CD4-positive, alpha-beta T cell treated with Interleukin-15 for 1 hour (primary cell): ENCODE data around the gene DYNLT1.
"Not testable (repeated sequence)": the region's sequence is repeated elsewhere in the genome, so short reads cannot be mapped to it uniquely, and the experiment has no call there.

Experiments
- DNase-seq: peaks from one replicate; pipeline ENCODE4 v3.0.0-alpha.2; 2020

DYNLT1 gene

DNA sequence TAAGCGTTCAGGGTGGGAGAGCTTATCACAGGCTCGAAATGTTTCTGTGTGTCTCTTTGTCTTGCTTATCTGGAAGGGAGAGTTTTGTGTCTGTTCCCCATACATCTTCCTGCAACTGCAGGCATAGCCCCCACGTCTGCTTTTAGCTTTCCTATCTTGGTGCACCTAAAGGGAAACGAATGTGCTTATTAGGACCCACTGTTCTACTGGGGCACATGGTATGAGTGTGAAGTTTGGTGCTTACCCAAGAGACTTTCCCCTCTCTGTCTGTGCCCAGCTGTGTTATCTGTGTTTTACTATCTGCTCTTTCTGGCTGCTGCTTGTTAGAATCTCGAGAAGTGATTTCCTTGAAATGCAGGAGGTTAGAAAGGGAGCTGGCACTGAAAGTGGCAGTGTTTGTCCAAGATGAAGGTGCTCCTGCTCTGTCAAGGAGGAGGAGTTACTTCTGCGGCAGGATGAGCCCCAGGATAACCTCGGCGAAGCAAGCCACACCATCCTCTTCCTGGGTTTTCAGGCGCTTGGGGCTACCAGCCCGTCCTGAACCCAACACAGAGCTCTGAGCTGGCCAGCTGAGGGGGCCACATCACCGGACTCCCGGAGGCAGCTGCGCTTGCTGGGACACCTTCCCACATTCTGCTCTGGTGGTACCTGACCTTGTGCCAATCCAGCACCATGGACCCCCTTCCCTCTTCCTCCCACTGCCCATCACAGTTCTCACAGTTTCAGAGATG is 23.4 kb downstream of the DYNLT1 start:
- DNase-seq: no peak

GRCh38 chr6:158619922-158620801 is 24.4 kb downstream of the DYNLT1 start:
- no peak for DNase-seq

DNA sequence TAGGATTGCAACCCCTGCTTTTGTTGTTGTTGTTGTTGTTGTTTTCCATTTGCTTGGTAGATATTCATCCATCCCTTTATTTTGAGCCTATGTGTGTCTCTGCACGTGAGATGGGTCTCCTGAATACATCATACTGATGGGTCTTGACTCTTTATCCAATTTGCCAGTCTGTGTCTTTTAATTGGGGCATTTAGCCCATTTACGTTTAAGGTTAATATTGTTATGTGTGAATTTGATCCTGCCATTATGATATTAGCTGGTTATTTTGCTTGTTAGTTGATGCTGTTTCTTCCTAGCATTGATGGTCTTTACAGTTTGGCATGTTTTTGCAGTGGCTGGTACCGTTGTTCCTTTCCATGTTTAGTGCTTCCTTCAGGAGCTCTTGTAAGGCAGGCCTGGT is 26.3 kb downstream of the DYNLT1 start:
- not testable (repeated sequence) for DNase-seq

DNA sequence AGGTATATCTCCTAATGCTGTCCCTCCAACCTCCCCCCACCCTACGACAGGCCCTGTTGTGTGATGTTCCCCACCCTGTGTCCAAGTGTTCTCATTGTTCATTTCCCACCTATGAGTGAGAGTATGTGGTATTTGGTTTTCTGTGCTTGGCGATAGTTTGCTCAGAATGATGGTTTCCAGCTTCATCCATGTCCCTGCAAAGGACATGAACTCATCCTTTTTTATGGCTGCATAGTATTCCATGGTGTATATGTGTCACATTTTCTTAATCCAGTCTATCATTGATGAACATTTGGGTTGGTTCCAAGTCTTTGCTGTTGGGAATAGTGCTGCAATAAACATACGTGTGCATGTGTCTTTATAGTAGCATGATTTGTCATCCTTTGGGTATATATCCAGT is 29.9 kb downstream of the DYNLT1 start:
- DNase-seq: not testable (repeated sequence)

DNA sequence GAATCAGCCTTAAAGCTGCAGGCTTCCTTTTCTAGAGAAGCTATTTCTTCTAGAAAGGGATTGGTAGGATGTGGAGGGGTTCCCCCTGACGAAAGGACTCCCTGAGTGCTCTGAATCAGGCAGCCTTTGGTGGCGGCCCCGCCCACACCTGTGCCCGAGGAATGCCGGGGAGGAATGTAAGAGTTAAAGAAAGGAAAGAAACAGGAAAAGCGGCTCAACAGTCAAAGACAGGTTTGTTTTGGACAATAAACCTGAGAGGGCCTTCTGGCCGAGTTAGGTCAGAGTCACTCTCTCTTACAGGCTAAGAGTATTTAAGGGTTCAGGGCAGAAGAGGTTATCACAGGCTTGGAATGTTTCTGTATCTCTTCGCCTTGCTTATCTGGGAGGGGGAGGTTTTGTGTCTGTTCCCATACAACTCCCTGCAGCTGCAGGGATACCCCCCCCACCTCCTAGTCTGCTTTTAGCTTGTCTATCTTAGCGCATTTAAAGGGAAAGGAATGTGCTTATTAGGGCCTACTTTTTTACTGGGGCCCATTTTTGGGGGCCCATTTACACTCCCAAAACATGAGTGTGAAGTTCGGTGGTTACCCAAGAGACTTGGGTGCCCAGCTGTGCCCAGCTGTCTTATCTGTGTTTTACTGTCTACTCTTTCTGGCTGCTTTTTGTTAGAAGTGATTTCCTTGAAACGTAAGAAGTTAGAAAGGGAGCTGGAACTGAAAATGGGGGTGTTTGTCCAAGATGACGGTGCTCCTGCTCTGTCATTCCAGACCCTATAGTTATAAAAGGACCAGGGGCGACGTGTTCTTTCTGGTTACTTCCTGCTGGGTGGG is 32.8 kb downstream of the DYNLT1 start:
- no peak for DNase-seq

DNA sequence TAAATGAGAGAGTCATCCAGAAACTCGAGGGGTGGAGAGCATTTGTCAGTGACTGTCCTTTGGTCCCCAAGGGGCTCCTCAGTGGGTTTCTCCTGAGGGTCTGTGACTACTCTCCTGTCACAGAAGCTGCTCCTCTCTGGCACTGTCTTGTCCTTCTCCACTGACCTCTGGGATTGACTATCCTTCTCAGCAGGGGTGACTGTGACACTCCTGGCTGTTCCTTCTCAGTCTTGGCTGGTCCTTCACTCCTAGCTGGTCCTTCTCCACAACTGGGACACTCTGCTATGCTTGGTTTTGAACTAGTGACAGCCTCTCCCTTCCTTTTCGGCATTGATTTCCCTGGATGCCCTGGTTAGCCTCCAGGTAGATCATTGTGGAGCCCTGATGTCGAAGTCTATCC is 33.5 kb downstream of the DYNLT1 start:
- DNase-seq: no peak

- DNase-seq: no peak
Measured at GRCh38 chr6:158610319-158610968, 34.1 kb downstream of the DYNLT1 start.

DNA sequence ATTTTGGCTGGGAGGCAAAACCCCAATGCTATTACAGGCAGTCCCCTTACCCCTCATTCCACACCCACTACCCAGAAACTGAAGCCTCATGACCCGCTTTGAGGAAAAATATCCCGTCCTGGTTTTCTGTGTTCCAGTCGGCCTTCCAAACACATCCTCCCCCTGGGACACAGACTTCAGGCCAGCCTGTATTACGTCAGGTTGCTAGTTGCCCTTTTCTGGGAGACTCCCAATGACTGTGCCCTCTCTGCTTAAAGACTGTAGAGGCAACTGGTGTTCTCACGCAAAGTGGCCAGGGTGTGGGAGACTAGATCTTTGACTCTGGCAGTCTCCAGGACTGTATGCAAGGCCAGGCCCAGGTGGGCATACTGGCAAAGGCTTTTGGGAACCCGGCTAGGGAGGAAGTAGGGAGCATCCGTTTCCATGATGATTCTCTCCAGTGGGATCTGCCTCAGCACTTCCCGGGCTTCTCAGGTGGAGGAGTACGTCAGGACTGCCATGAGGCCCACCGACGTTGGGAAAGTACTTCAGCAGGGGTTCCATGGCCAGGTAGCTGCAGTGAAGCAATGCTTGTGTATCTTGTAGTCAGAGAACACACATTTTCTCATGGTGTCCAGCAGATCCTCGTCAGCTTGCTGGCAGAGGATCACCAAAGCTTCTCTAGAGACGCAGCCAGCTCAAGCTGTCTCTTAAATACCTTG is 34.9 kb downstream of the DYNLT1 start:
- DNase-seq: no peak

DNA sequence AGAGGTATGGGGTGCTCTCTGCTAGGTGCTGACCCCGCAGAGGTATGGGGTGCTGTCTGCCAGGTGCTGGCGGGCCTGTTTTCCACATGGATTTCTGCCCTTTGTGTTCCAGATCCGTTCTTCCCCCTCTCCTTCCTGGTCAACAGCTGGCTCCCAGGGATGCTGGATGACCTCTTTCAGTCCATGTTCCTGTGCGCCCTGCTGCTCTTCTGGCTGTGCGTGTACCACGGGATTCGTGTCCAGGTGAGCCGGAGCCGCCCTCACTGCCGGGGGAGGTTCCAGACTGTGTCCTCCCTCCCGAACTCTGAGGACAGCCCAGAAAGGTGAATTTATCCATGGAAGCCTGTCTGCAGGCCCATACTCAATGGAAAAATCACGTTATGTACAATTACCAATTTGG is 36.3 kb downstream of the DYNLT1 start:
- DNase-seq: no peak

DNA sequence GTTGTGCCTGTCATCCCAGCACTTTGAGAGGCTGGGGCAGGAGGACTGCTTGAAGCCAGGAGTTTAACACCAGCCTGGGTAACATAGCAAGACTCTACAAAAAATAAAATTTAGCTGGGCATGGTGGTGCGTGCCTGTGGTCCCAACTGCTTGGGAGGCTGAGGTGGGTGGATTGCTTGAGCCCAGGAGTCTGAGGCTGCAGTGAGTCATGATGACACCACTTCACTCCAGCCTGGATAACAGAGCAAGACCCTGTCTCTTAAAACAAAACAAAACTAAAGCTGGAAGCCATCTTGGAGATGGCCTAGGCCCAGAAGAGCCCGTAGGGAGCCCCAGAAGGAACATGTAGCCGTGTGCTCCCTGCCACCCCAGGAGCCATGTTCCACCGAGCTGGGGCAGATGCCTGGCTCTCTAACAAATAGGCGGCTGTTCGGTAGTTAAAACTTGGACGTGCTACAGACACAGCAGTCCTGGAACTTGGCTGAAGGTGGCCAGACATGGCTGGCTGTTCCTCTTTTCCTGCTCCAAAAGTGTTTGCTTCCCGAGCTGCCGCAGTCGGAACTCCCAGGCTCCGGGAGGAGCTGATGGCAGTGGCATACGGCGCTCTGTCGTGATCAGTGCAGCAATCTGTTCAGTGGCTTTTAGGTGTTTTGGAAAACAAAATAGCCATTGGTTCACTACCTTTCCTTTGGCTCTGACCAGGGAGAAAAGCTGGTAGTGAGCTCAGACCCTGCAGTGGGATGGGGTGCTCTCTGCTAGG is 37.0 kb downstream of the DYNLT1 start:
- DNase-seq: no peak

GRCh38 chr6:158606935-158607334 is 37.6 kb downstream of the DYNLT1 start:
- DNase-seq: no peak

GRCh38 chr6:158606011-158606410 is 38.5 kb downstream of the DYNLT1 start:
- DNase-seq: not testable (repeated sequence)

DNA sequence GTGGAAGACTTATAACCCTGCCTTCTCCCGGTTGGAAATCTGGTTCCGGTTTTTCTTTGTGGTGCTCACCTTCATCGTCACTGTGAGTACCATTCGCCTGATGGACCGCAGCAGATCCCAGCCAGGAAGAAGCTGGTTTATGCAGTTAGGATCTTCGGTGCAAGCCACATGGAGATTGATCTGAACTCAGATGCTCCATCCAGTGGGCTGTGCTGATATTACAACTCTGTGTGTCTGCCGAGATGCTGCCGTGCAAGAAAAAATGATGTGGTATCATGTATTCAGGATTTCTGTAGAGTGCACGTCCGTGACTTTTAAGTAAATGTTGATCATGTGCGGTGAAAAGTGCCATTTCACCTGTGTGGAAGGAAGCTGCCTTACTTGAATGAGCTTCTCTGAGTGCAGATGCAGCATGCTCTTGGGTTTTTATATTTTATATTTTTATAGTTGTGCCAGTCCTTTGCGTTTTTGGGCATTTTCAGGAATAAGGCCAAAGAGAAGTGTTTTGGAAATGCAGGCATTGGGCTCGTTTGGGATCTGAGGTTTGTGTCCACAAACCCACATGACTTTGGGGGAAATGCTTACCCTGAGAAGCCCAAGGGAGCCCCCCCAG is 39.2 kb downstream of the DYNLT1 start:
- DNase-seq: peak; percentile 30

GRCh38 chr6:158604048-158604406 is 40.5 kb downstream of the DYNLT1 start:
- DNase-seq: no peak

DNA sequence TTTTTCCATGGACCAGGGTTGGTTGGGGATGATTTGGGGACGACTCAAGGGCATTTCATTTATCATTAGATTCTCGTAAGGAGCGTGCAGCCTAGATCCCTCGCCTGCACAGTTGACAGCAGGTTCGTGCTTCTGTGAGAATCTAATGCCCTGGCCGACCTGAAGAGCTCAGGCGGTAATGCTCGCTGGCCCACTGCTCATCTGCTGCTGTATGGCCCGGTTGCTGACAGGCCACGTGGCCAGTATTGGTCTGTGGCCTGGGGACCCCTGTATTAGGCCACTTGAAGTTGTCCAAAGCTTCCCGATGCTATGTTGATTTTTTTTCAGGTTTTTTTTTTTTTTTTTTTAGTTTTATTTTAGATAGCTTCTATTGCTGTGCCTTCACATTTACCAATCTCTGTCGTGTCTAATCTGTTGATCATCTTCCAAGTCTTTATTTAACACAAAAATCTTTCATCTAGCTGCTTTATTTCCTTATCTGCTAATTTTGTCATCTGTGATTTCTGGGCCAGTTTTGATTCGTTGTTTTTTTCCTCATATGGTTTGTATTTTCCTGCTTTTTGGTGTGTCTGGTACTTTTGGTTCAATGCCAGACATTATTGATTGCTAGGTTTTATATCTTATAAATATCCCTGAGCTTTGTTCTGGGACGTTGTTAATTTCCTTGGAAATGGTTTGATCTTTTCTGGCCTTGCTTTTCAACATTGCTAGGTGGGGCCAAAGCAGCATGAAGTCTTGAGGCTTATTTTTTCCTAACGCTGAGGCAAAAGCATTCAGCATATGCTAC is 41.1 kb downstream of the DYNLT1 start:
- no peak for DNase-seq

DNA sequence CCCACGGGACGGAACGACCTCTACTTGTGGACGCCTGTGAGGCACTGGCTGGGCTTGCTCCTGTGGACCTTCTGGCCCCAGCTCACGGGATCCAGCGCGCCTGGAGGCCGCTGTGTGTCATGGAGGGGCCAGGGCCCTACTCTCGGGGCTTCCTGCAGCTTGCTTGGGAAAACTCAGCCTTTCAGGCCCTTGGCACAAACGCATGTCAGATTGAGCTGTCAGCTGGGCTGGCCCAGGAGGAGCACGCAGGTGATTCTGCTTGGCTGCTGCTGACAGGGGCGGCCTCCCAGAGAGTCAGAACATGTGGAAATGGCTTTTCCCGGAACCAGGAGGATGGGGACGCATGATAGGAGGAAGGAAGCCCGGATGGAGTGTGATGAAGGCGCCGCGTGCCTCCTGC is 44.9 kb downstream of the DYNLT1 start:
- DNase-seq: no peak

- no peak for DNase-seq
Measured at GRCh38 chr6:158597565-158597964, 47.0 kb downstream of the DYNLT1 start.

- DNase-seq: no peak
Measured at GRCh38 chr6:158596861-158597260, 47.7 kb downstream of the DYNLT1 start.

GRCh38 chr6:158595223-158595622 is 49.3 kb downstream of the DYNLT1 start:
- DNase-seq: no peak

DNA sequence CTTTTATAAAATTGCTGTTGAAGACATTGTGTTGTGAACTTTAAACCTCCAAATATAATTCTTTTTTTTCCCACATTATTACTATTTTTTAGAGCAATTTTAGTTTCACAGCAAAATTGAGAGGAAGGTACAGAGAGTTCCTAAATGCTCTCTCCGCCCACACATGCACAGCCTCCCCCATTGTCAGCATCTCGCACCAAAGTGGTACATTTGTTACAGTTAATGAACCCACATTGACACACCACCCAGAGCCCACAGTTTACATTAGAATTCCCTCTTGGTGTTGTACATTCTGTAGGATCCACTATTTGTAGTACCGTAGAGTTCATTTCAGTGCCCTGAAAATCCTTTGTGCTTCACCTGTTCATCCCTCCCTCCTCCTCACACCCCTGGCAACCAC is 50.9 kb downstream of the DYNLT1 start:
- no peak for DNase-seq
